PC-3 (cell line): Measurements from ENCODE around the gene MGLL.

Experiments
- CTCF ChIP-seq: fragments of 300-600 bp; sonication (generic); conservative IDR thresholded peaks from 2 replicates; pipeline ENCODE4 v1.5.1; 2017; ENCODE audit warnings: antibody characterized with exemption, low read depth, mild to moderate bottlenecking, low read length
- EZH2 ChIP-seq: fragments of 300-600 bp; sonication (generic); IDR thresholded peaks from one replicate; pipeline ENCODE4 v1.6.1; 2017; ENCODE audit warnings: antibody characterized with exemption, mild to moderate bottlenecking, low read length; ENCODE audit not compliant: unreplicated experiment
- EZH2phosphoT487 ChIP-seq: fragments of 300-600 bp; sonication (generic); IDR thresholded peaks from 2 replicates; pipeline ENCODE4 v1.6.1; 2018; ENCODE audit warnings: mild to moderate bottlenecking, antibody characterized with exemption, low read length, borderline replicate concordance

- TF ChIP-seq CTCF (no peak), EZH2 (no peak), EZH2phosphoT487 (no peak)
Observed at GRCh38 chr3:127789051-127789450, 33.3 kb downstream of the MGLL start.
